Astrocyte of the hippocampus (primary cell): ENCODE results near the gene LINC00305.

ENCODE experiments used
- DNase-seq: peaks from one replicate; pipeline ENCODE4 v3.0.0; 2011; ENCODE audit warnings: low read depth, low spot score

The LINC00305 gene

DNA sequence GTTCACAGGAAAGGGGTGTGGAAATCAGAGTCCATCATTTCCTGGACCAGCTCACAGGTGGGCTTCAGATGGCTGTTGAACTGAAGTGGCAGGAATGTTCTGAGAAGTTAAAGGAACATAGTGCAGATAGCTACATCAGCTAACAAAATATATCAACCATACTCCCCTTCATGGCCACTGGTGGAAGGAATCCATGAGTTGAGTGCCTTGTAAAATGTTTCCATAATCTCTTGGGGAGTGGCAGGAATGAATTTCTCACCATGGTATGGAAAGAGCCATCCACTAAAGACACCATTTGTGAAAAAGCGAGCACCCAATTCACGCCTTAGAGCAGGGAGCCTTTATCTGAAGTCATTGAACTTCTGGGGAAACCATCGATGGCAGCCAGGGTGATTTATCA lies at the start of gene LINC00305:
Gene LINC00305 (minus strand): TSS at position 101 of the 400 bp plus-strand sequence.
- no peak for DNase-seq

DNA sequence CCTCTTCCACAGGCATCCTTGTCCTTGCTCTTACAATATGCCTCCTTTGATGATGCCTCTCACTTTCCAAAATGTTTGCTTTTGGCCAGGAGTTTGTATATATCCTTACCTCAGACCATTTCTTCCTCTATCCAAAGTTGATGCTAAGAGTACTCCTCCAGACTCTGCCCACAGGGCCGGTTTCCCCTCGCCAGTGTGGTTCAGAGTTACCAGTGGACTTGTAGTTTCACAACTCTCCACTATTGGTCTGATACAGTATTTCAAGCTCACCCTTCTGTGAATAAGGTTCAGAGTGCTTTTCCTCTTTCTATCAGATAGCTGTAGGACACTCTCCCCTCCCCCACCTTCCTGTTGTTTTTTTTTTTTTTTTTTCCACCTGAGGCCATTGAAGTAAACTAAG lies 42.2 kb upstream of the LINC00305 start:
- no peak for DNase-seq

DNA sequence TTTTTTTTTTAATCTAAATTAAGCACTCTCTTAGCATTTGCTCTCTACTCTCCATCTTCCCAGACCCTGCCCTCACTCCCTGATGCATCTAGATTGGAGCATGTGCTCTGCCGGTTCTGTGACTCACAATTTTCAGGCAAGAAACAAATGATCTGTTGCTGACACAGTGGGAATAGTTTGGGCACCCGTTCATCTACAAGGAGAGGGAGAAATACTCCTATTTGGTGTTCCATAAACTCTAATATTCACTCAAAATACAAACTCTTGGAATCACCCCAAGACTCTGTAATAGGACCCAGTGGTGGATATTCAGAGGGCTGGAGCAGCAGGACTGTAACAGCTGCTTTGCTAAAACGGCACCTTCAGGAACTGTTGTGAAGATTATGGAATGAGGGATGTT lies 37.1 kb upstream of the LINC00305 start:
- no peak for DNase-seq

DNA sequence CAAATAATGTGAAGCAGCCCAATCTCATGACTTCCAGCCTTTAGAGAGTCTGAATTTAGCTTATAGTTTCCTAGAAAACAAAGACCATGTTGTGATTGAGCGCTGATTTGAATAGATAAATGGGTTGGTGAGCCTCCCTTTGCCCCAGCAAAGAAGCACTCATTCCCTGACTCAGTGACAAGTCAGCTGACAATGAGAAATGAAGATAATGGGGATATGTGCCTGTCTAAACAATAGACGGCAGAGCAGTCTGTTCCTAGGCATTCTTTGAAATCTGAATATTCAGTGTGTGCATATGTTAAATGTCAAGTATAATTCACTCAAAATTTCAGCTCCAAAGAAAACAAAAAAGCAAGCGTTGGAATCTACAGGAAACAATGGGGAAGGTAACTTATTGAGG lies 34.8 kb upstream of the LINC00305 start:
- no peak for DNase-seq

DNA sequence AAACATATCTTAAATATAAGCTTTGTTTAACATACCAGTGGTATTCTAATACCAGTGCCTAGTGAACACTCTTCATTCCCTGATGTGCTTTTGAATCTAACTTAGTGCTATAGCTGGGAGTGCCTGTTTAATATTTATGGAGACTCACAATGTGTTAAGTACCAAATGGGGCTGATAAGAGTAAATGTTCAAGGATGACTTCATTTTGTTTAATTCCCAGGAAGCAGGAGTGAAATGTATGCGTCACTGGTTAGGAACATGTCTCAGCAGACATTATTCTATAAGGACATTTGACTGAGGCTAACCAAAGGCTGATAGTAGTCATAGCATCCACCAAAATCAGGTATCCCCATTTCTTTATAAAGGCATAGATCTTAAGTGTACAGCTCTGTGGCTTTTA lies 31.7 kb upstream of the LINC00305 start:
- DNase-seq, result no peak

DNA sequence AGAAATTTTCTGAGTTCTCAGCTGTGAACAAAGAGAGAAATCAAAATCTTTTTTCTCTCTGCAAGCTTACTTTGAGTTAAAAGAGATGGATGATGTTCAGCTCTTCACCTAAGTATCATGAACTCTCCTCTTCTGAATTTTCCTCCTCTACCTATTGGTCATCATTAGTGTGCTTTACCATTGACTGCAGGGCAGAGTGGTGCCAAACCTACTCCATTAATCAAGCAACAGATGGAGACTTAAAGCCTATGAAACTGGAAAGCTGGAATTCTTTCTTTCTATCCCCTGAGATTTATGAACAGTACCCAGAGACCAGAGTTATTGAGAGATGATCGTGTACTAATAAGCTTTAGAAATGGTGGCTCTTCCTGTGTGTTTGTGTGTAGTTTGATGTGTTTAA lies 31.3 kb upstream of the LINC00305 start:
- DNase-seq, result no peak

DNA sequence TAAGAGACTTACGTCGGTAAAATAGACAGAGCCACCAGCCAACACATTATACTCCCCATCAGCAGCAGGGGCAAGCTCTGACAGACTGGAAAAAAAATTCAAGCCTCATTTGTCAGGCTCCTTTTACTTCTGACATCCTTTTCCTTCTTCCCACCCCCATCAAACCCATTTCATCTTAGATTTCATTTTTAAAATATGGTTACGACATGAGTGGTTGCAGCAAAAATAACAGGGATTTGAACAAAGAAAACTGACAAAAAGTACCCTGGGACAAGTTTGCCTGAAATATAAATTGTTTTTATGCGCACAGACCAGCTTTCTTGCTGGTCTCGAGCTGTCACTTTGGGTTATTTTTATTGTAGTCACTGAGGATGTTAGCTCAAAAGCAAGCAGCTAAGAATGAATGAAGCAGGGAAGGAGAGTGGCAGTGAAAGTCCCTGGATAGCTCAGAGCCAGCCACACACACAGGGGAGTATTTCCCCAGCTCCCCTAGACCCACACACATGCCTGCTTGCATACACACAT lies 30.7 kb upstream of the LINC00305 start:
- no peak for DNase-seq

DNA sequence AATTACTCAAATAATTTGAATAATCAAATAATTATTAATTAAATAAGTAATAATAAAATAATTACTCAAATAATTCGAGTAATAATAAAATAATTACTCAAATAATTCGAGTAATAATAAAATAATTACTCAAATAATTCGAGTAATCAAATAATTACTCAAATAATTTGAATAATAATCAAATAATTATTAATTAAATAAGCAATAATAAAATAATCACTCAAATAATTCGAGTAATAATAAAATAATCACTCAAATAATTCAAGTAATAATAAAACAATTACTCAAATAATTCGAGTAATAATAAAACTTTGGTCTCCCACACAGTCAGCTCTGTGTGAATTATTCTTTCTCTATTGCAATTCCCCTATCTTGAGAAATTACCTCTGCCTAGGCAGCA lies 30.0 kb upstream of the LINC00305 start:
- no peak for DNase-seq

DNA sequence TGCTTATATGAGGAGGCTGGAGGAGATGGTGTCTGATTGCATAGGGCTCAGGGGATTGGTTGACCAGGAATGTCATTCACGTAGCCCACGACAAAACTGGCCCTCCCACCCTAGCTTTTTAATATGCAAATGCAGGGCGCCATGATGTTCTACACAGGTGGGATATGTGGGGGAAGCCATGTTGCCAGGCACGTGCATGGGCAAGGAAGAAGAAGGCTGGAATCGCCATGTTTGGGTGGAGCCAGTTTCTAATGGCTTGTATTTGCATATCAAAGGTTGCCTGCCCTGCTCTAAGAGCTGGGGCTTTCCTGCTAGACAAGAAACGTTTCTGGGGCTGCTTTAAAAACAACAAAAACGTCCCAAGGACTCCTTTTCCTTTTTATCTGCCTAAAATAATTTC lies 26.5 kb upstream of the LINC00305 start:
- no peak for DNase-seq

DNA sequence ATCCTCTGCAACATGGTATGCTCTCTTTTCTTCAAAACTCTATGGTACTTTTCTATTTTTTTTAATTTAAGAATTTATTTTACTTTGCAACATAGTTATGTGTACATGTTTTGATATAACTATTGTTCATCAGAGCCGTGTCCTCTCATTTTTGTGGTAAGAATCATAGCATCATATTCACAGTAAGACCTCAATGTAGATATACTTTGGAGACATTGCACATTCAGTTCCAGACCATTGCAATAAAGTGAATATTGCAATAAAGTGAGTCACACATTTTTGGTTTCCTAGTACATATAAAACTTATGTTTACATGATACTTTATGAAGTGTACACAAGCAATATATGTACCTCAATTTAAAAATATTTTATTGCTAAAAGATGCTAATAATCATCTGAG lies 22.7 kb upstream of the LINC00305 start:
- DNase-seq, result no peak

DNA sequence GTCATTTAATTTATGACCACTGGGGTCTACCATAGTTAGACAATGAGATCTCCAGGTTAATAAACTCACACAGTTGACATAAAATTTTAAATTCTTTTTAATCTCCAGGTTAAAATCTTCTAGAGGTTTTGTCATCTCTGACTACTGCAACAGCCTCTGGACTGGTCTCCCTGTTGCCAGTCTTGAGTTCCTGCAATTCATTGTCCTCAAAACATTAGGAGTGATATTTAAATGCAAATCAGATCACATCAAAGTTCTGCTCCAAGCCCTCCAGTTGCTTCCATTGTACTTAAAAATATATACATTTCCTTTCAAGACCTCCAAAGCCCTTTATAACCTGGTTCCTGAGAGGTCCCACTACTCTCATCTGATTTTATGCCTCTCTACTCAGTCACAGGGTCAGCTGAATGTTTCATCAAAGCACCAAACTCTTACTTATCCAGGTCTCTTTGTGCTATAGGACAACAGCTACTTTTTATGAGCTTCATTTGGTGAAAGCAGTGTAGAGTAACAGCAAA lies 18.6 kb upstream of the LINC00305 start:
- no peak for DNase-seq

DNA sequence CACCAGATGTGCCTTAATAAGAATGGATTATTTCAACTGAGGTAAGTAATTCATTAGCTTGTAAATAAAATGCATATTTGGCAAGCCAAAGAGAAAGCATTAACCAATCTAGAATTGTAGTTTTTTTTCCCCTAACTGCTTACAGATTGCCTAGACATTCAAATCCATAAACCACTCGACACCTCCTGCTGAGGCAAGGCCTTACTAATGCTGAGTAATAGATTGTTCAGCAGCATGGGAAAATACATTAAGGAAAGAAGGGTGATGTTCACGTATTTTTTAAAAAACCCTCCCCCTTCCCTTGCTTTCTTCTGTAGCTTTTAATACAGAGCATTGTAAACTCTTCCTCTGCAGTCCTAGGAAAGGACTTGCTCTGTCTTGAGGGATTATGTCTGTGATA lies 17.0 kb upstream of the LINC00305 start:
- peak; percentile 74 for DNase-seq

DNA sequence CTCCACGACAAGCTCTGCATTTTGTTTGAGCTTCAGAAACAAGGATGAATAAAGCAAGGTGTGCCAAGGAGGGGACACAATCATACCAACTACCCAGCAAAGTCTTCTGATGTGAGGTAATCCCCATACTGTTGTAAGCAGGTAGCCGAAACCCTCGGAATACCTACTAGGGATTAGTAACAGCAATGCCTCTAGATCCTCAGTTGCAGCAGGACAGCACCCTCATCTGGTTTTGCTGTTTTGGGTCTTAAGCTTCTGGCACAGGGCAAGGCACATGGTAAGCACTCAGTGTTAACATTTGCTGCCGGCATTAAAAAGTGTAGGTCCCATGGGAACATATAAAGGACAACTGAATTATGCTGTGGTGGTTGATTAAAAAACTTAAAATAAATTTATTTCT lies 16.0 kb upstream of the LINC00305 start:
- no peak for DNase-seq

DNA sequence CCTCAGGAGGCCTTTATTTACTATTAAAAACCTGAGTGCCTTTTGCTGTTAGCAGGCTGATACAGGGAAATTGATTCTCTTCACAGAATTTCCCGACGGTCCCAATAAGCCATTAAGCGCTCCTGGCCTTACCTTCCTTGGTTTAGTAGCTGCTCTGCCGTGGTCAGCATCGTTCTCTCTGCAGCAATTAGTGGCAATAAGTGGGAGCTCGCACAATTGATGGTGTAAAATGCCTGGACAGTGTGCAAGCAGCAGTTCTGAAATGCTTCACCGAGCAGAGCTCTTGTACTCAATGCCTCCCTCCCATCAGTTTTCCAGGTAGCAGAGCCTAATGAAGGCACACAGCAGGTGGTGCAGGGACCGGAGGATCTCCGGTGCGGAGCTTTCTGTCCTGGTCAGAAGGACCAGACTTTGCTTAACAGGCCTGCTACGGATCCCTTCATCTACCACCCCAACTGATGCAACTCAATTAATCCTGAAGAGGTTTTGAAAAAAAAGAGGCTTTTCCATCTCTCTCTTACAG lies 1.1 kb upstream of the LINC00305 start:
- DNase-seq, result no peak

DNA sequence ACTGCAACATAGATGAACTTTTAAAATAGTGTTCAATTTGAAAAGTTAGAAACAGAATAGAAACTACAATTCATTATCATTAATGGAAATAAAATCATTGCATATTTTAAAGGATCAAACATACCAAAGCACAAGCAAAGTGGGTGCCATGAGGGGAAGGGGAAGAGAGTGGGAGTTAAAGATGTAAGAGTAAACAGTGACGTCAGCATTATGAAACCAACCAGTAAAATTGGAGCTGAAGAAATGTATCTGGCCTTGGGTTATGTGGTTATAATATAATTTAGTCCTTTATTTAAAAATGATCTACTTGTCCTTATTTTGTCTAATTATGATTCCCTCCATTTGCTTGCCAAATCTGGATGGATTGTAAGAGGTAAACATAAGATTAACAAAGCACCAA lies 6.0 kb downstream of the LINC00305 start:
- DNase-seq, result no peak

DNA sequence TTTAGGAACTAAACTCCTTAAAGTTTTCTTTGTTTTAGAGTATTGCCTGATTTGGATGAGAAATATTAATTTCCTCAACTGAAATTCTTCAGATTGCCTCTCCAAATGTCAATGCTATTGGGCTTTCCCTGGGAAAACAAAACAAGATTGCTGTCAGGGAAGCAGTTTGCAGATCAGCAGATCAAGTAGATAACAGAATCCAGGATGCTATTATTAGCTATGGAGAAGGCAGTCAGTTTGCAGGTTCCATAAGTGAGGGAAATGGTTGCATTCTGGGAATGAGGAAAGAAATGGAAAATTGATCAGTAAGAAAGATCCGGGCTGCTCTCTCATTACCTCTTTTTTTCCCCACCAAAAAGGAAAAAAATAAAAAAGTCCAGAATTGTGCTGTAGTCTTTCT lies 11.0 kb downstream of the LINC00305 start:
- no peak for DNase-seq

DNA sequence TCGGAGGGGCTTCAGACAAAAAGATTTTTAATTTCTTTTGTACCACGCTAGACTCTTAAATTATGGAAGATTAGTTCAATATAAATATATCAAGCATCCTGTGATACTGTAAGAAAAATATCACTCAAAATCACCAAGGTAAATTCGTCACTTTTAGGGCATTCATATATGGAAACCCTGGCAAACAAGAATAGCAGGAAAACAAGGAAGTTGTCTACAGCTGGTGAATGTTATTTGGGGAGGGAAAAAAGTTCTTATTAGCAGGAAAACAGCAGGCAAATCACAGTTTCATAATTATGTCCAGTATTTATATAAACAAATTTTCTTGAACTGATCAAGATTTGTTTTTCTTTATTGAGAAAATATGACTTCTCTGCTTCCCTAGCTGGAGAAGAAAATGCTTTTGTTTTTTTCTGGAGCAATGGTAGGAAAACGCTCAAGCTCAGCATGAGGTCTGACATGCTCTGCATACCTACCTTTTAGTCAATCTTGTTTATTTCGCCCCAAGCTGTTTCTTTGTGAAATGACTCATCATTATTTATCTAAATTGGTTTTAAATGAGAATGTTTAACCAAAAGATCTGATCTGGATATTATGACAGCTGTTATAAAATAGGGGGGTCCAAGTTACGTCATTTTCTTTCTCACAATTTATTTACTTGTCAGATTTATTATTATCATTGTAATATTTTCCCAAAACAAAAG lies 14.7 kb downstream of the LINC00305 start:
- peak; percentile 84 for DNase-seq

DNA sequence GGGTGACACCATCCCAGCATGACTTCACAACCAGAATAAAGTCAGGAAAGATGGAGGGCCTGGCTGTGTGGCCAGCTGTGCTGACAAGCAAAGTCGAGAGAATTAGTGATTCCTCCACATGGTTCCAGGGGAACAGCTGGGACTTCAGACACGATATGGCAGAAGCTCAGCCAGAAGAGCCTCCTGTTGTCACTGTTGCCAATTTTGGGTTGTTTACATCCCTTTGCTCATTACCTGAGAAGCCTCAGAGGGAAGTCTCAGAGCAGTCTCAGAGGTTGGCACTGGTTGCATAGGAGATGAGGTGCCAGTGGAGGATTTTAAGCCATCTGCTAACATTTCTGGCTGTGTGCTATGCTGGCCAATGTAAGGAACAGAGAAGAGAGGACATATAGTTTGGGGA lies 16.0 kb downstream of the LINC00305 start:
- no peak for DNase-seq

DNA sequence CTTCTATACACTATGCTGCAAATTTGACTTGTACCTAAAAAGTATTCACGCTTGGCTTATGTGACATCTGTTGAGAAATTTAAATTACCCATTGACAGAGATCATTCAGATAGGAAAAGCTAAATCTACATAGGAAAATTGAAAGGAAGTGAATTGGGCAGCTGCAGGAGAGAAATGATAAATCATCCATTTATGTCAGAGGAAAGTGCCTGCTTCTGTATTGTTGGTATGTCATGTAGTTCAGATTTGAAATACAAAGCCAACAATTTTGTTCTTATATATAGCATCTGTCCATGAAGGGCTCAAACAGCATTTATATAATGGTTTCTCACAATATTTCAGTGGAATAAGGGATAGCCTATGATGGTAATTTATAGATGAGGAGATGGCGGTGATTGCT lies 17.6 kb downstream of the LINC00305 start:
- no peak for DNase-seq

DNA sequence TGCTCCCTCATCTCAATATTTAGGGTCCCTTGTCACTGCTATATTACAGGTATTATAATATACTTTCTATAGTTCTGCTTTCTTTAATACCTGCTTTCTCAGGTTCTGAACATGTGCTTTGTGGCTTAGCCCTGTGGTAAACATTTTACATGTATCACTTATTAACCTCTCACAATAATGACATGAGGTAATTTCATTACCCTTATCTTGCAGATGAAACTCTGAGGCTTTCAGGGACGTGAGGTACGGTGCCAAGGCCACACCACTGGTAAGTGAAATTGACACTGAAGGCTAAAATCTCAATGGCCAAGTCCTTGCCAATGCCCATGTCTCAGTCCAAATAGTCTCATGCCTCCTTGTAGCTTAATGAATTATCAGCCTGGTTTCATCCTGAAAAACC lies 21.7 kb downstream of the LINC00305 start:
- no peak for DNase-seq

DNA sequence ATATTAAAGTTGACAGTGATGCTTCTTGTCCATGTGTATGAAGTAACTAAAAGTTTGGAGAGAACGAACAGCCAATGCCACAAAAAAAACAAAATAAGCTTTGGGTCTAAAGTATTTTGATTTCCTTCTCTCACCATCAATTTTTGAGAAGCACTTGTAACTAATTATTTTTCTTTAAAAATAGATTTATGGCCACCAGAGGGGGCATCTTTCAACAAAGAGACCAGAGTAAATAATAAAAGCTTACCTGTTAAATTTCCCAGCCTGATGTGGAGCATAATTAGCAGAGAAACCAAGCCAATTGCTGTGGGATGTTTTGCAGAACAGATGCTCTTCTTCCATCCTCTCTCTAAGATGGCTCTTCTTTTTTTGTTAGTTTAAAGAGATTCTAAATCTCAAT lies 29.0 kb downstream of the LINC00305 start:
- peak; percentile 22 for DNase-seq

DNA sequence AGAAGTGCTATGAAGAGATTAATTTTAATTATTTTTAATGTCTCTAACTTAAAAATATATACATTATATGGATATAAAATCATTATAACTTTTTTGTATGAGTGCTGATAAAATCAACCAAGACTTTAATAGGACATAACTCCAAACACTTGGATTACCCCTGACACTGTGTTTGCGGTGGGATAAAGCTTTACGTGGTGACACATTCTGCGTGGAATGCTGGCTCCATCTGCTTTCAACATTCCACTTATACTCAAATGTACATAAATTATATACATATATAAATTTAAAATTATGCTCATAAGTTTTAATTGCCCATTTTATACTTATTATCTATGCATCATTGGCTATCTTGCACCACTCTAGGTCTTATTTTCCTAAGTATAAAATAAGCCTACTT lies 30.5 kb downstream of the LINC00305 start:
- no peak for DNase-seq

DNA sequence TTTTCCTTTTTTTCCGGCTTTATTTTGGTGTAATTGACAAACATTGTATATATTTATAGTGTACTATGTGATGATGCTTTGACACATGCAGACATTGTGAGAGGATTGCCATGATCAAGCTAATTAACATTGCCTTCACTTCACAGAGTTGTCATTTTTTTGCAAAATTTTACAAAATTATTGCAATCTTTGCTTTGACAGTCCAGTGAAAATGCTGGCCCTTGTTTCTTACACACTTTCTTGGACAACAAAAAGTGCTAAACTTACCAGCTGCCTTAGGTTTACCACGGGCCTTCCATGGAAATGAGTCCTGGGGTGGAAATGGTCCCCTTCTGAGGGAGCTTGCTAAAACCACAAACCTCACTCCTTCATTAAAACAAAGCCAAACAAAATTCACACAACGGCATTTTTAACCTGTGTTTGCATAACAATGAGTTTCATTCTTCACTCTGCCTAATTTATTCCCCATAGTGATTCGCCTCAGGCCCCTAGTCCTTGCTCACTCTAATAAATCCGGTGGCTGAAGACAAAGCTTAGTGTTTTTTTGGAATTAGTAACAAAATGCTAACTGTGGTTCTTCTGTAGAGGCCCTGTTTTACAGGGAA lies 32.2 kb downstream of the LINC00305 start:
- peak; percentile 71 for DNase-seq
